Renal cortical epithelial cell (primary cell): ENCODE results near the gene DOCK3. TPM values are rescaled to one million over a fixed set of nuclear protein-coding genes. Genes with fewer than 3 reads are reported as not detected.
"Not testable (repeated sequence)": the region's sequence is repeated elsewhere in the genome, so short reads cannot be mapped to it uniquely, and the experiment has no call there.

Source experiments
- DNase-seq: peaks from one replicate; pipeline ENCODE4 v3.0.0-alpha.2; 2011; ENCODE audit warnings: low read depth
- total RNA-seq: library from RNA; depleted of rRNA; stranded (reverse); fragments of >200 nt; gene quantifications from 2 replicates; pipeline ENCODE4 v1.2.3, GENCODE V29; 2014

Gene DOCK3
- total RNA-seq, 1 donor from 2014 or later = 0.35 TPM

DNA sequence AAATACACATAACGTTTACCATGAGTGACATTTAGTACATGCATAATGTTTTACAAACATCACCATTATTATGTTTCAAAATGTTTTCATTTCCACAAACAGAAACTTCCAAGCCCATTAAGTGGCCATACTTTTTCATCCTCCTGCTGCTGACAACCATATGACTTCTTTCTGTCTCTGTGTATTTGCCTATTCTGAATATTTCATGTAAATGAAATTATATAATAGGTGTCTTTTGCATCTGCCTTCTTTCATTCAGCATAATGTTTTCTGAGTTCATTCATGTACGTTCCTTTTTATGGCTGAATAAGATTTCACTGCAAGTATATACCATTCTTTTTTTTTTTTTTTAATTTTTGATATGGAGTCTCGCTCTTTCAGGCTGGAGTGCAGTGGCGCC, 209.0 kb downstream of the DOCK3 start:
- DNase-seq = no peak

DNA sequence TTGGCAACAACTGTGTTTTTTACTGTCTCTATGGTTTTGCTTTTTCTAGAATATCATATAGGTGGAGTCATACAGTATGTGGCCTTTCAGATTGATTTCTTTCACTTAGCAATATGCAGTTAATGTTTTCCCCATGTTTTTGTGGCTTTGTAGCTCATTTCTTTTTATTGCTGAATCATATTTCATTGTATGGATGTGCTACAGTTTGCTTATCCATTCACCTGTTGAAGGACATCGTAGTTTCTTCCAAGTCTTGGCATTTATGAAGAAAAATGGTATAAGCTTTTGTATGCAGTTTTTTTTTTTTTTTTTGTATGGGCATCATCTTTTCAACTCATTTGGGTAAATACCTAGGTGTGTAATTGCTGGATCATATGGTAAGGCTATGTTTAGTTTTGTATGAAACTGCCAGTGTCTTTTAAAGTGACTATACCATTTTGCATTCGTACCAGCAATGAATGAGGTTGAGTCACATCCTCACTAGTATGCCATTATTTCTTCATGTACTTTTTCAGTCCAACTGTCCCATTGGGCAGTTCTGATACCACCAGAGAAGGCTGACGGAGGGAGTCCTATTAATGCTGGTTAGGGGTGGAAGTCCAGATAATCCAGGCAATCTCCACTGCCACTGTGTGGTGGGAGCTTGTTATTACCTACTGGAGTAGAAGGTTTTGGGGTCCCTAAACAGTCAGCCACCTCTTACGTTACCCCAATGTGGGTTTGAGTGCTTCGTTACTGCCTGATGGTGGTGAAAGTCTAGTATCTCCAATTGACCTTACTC, 210.5 kb downstream of the DOCK3 start:
- no peak for DNase-seq

DNA sequence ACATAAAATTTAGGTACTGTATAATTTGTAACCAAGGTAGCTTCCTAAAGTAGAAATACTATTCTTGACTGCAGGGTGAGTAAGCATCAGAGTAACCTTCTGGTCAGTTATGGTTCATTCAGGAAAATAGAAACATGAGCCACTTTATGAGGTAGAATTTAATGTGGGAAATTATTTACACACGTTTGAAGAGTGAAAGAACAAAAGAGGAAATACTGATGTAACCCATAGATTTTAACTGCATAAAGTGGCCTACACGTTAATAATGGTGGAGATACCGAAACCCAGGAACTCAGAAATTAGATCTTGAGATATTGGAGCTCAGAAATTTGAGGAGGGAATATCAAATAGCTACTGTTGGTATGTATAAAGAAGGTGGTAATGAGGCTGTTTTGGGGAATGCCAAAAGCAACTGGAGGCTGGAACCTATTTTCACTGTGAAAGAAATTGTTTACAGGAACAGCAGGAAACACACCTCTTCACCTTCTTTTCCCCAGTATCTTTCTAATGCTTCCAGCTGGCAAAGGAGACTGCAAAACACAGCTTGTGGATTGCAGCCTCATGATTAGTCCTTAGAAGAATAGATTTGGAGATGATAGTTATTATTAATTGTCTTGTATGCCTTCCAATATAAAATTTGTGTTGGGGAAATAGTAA, 216.1 kb downstream of the DOCK3 start:
- no peak for DNase-seq

DNA sequence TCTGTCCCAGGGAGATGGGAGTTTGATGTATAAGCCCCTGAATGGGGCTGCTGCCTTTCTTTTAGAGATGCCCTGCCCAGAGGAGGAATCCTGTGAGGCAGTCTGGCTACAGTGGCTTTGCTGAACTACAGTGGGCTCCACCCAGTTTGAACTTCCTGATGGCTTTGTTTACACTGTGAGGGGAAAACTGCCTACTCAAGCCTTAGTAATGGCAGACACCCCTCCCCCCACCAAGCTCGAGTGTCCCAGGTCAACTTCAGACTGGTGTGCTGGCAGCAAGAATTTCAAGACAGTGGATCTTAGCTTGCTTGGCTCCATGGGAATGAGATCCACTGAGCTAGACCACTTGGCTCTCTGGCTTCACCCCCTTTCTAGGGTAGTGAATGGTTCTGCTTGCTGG, 226.4 kb downstream of the DOCK3 start:
- peak; percentile 26 for DNase-seq

DNA sequence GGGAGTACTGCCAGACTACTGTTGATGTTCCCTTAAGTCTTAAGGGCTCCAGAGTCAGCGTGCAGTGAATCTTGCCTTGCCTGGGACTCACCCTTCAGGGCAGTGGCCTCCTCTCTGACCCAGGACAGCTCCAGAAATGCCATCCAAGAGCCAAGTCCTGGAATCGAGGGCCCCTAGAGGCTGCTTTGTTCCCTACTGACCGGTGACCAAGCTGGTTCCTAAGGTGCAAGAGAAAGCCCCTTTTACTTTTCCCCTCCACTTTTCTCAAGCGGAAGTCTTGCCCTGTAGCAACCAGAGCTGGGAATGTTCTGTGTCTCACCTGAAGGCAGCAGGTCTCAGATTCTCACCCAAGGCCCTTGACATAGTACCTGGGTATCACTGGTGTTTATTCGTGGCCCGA, 238.0 kb downstream of the DOCK3 start:
- DNase-seq = no peak

DNA sequence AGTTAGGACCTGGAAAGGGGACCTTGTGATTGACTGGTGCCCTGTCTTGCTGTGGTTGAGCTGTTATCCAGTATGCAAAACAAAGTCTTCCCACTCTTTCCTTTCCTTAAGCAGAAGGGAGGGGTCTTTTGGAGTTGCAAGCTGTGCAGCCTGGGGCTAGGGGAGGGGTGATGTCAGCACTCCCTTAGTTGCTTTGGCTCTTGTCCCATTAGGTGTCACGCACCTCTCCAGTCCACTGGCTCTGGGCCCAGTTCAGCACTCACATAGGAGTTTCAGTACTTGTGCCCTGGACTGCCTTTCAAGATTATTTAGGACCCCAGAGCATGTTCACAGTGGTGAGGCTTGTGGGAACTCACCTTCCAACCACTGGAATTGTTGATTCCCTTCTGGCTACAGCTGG, 238.5 kb downstream of the DOCK3 start:
- peak; percentile 60 for DNase-seq

DNA sequence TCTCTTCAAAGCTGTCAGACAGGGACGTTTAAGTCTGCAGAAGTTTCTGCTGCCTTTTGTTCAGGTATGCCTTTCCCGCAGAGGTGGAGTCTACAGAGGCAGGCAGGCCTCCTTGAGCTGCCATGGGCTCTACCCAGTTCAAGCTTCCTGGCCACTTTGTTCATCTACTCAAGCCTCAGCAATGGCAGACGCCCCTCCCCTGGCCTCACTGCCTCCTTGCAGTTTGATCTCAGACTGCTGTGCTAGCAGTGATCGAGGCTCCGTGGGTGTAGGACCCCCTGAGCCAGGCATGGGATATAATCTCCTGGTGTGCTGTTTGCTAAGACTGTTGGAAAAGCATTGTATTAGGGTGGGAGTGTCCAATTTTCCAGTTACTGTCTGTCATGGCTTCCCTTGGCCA, 247.3 kb downstream of the DOCK3 start:
- DNase-seq = not testable (repeated sequence)

DNA sequence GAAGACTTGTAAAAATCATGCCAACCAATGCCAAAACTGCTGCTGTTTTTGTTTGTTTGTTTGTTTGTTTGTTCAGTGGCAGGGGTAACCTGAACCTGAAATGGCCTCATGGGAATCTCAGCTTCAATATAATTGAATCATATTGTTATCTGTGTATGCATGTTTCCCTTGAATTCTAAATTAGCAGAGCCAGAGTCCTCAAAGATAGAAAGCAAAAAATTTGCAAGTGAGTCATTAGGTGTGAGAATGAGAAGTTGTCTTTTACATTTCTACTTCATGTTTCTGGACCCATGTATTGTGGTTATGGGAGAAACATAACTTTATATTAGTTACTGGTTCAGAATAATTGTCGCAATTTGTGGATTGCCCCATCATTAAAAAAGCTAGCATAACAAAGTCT, 249.2 kb downstream of the DOCK3 start:
- DNase-seq = no peak

DNA sequence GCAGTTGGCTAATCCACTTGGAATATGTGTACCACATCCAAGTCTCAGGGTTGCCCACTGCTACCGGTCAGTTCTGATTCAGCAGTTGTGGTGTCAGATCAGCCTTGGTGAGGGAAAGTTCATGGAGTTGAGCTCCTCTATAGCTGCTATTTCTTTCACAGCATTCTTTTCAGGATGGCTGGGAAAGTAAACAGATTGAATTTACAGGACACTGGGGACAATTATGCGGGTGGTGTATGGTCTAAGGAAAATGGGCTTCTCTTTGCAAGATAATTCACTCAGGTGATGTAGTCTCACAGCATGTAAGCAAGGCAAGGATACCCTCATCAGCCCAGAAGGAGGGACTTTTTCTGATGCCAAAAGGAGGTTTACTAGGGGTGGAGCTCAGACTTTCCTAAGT, 249.9 kb downstream of the DOCK3 start:
- DNase-seq = no peak

DNA sequence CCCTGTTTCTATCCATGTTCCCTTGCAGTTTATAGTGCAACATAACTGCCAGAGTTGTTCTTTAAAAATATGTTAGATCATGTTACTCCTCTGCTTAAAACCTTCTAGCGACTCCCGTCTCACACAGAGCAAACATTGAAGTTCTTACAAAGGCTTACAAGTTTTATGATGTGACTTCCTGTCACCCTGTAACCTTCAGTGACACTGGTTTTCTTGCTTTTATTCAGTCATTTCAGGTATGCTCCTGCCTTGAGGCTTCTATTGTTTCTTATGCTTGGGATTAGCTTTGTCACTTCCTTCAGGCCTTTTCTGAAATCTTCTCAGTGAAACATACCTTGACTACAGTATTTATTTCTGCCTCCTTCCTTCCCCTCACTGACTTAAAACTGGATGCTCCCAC, 252.1 kb downstream of the DOCK3 start:
- DNase-seq = peak; percentile 13

DNA sequence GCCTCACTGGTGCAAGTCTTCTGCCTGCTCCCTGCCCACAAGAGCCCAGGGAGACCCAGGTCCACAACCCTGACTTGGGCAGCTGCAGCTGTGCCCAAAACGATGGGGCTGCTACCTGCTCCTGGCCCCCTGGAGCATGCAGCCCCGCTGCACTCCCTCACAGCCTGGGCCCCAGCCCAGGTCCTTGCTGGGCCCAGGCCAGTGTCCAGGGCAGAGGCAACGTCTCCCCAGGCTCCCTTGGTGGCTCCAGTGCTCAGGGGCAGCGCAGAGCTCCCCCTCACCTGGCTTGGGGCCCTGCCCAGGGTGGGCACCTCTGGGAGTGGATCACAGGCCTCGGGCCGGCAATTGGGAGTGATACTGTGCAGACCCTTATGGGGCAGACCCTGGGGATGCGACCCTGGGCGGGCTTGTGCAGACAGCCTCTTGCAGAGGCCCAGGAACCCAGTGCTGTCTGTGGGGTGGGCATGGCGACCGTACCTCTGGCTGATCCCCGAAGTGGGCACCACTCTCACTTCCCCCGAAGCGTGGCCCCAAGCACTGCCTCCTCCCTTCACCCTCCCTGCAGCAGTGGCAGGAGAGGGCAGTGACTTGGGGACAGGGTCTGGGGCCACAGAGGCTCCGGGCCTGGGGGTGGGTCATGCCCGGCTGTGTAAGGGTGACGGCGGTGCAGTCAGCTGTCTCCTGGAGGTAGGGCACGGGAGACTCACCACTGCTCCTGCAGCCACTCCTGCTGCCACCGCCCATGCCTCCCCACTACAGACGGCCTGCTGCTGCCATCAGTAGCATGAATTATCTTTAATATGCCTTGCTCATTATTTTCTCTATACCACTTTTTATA, 255.9 kb downstream of the DOCK3 start:
- DNase-seq = no peak

DNA sequence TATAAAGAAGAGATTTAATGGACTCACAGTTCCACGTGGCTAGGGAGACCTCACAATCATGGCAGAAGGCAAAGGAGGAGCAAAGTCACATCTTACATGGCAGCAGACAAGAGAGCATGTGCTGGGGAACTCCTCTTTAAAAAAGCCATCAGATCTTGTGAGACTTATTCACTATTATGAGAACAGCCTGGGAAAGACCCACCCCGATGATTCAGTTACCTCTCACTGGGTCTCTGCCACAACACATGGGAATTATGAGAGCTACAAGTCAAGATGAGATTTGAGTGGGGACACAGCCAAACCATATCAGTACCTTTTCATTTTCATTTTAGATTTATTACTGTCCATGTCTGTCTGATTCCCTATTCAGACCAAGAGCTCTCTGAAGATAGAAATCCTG, 258.2 kb downstream of the DOCK3 start:
- not testable (repeated sequence) for DNase-seq

DNA sequence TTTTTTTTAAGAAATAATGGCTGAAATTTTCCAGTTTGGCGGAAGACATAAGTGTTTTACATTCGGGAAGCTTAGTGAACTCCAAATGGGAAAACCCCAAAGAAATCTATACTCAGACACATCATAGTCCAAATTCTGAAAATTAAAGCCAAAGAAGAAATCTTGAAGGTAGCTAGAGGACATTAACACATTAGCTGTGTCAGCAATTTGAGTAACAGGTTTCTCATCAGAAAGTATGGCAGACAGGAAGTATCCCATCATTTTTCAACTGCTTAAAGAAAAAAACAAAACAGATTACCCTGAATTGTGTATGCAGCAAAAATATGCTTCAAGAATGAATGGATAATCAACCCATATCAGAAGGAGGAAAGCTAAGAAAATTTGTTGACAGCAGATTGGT, 261.7 kb downstream of the DOCK3 start:
- DNase-seq = no peak

DNA sequence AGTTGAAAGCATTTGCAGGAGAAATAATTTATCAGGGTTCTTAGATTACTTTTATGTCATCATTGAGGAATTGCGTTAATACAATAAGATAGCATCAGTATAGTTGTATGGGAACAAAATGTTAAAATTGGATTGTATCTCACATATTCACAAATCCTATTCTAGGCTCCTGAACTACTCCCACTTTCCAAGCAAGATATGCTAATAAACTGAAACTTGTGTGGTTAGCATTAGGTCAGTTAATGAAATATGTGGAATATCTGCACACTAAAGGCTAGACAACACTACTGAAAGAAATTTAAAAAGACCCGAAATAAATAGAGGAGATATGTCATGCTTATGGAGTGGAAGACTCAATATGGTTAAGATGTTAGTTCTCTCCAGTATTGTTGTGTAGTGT, 272.7 kb downstream of the DOCK3 start:
- DNase-seq = no peak

DNA sequence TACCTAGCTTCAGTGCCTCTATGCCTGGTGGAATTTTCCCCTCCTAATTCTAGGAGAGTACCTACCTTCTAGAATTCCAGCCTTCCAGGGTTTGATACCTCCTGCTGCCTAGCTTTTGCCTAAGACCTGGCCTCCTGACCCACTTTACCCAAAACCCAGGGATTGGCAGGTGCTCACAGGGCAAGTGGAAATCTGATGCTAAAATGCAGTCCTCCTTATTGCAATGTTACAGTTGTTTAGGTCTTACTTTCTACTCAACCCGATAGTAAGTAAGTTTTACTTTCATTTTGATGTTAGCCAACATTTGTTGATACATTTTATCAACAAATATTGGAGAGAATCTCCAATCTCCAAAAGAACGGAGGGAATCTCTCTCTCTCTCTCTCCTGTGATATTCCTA, 275.9 kb downstream of the DOCK3 start:
- DNase-seq = peak; percentile 4

DNA sequence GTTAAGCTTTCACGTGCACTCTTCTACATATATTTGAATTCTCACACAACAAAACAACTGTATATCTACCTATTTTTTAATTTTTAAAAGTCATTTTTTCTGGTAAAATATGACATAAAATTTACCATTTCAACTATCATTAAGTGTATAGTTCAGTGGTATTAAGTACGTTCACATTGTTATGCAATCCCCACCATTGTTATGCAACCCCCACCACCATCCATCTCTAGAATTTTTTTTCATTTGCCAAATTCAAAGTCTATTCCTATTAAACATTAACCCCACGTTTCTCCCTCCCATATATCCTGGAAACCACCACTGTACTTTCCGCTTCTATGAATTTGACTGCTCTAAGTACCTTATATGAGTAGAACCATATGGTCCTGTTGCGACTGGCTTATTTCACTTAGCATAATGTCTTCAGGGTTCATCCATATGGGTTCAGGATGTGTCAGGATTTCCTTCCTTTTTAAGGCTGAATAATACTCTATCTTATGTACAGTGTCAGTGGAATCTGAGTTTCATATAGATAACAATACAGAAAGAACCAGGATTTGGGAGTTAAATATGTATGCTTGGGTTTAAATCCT, 279.2 kb downstream of the DOCK3 start:
- no peak for DNase-seq

DNA sequence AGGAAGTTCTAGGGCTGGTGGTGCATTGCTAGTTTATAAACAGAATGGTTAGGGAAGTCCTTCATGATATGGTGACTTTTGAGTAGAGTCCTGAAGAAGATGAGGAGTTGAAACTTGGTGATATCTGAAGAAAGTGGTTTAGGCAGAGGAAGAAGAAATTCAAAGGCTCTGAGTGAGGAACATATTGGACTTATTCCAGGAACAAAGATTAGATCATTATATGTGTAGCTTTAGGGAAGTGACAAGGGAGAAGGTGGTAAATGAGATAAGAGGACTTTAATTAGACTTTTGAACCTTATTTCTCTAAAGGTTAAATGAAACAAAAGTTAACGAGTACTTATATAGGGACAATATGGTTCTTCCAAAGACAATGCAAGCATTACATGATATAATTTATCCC, 286.7 kb downstream of the DOCK3 start:
- DNase-seq = no peak

DNA sequence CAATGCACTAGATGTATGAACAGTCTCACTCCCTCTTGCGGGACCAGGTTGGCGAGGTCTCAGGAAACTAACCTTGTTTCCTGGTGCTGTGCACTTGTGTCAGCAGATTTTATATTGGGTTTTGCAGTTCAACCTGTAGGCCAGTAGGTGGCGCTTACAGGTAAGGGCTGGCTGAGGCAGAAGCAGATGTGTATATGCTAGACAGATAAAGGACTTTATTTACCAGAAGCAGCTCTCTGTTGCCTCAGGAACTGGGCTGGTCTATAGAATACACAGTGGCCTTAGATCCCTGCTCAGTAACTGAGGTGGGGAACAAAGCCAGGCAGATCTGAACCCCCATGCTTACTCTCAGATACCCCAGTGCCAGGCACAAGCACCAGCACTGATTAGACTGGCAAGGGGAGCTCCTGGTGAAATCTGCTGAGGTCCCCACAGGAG, 296.8 kb downstream of the DOCK3 start:
- peak; percentile 63 for DNase-seq

DNA sequence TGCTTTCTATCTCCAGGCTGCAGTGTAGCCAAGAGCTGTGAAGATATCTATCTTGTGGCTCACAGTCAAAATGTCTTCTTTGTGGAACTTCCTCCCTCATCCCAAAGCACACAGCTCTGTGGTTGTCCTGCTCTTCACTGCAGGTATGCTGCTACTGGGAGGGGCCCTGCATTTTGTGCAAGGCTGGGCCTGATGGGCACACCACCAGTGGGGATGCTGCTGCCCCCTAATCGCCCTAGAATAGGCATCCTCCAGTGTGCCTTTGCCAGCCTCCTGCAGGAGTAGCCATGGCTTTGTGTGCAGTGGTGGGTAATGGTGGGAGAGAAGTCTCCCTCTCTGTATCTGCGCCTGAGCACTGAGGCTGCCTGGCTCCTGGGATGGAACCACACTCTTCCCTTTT, 297.3 kb downstream of the DOCK3 start:
- no peak for DNase-seq

DNA sequence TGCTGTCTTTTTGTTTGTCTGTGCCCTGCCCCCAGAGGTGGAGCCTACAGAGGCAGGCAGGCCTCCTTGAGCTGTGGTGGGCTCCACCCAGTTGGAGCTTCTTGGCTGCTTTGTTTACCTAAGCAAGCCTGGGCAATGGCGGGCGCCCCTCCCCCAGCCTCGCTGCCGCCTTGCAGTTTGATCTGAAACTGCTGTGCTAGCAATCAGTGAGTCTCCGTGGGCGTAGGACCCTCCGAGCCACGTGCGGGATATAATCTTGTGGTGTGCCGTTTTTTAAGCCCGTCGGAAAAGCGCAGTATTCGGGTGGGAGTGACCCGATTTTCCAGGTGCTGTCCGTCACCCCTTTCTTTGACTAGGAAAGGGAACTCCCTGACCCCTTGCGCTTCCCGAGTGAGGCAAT, 303.9 kb downstream of the DOCK3 start:
- not testable (repeated sequence) for DNase-seq

DNA sequence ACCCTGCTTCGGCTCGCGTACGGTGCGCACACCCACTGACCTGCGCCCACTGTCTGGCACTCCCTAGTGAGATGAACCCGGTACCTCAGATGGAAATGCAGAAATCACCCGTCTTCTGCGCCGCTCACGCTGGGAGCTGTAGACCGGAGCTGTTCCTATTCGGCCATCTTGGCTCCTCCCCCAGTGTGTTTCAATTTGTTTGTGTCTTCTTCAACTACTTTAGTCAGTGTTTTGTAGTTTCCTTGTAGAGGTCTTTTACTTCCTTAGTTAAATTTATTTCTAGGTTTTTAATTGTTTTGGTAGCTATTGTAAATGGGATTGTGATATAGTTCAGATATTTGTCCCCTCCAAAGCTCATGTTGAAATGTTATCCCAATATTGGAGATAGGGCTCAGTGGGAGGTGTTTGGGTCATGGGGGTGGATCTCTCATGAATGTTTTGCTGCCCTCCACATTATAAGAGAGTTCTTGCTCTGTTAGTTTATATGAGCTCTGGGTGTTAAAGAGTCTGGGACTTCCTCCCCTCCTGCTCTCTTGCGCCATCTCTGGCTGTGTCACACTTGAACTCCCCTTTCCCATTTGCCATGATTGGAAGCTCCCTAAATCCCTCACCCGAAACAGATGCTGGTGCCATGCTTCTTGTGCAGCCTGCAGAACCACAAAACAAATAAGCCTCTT, 304.4 kb downstream of the DOCK3 start:
- no peak for DNase-seq
